Naive thymus-derived CD8-positive, alpha-beta T cell (primary cell): ENCODE data around the gene GPHB5. TPM values are rescaled to one million over a fixed set of nuclear protein-coding genes. Genes with fewer than 3 reads are reported as not detected.
"Not testable (repeated sequence)": the region's sequence is repeated elsewhere in the genome, so short reads cannot be mapped to it uniquely, and the experiment has no call there.

Experiments
- ATAC-seq, 2 donors: fragments of 150-1000 bp; cut with Tn5 transposase in 1 of 2; sonication (Bioruptor Pico), chemical (Tn5 transposase) in 1 of 2; 1 replicate in 1 of 2; 2 replicates in 1 of 2; pipeline ENCODE4 v1.10.0; 2021; ENCODE audit warnings: mild to moderate bottlenecking in 2 of 2, moderate library complexity in 2 of 2
- POLR2A ChIA-PET: fragments of 350-600 bp; sonication (Branson Sonifier 250); formaldehyde crosslinking; loops from one replicate; lab custom pipeline; 2021; ENCODE audit warnings: antibody characterized with exemption; lab: Charles Lee
- DNase-seq, 10 donors: peaks; one replicate each; pipeline versions ENCODE4 v3.0.0 to v3.0.0-alpha.2; 2020 to 2022
- H3K27ac Mint-ChIP-seq, 10 donors: one replicate each; pipeline ENCODE4 v1.8.0; 2020 to 2022; ENCODE audit warnings: mild to moderate bottlenecking in 10 of 10, mixed read lengths in 10 of 10, moderate library complexity in 4 of 10, inconsistent platforms in 1 of 10
- H3K27me3 Mint-ChIP-seq, 5 donors: one replicate each; pipeline ENCODE4 v1.8.0; 2021 to 2022; ENCODE audit warnings: mixed read lengths in 5 of 5
- H3K36me3 Mint-ChIP-seq, 3 donors: one replicate each; pipeline ENCODE4 v1.8.0; 2020 to 2022; ENCODE audit warnings: mixed read lengths in 3 of 3, mild to moderate bottlenecking in 2 of 3, inconsistent platforms in 1 of 3
- H3K4me1 Mint-ChIP-seq, 4 donors: one replicate each; pipeline ENCODE4 v1.8.0; 2021 to 2022; ENCODE audit warnings: mixed read lengths in 4 of 4
- H3K4me3 Mint-ChIP-seq, 10 donors: one replicate each; pipeline ENCODE4 v1.8.0; 2020 to 2022; ENCODE audit warnings: mild to moderate bottlenecking in 10 of 10, mixed read lengths in 10 of 10, moderate library complexity in 6 of 10, inconsistent platforms in 1 of 10
- H3K9me3 Mint-ChIP-seq, 9 donors: one replicate each; pipeline ENCODE4 v1.8.0; 2020 to 2022; ENCODE audit warnings: mixed read lengths in 9 of 9, mild to moderate bottlenecking in 3 of 9, inconsistent platforms in 1 of 9, moderate library complexity in 1 of 9
- polyA plus RNA-seq, 3 donors: library from polyadenylated mRNA; unstranded; fragments of 300-500 nt; fragmentation: Illumina TruSeq; gene quantifications; one replicate each; pipeline ENCODE4 v1.2.3, GENCODE V29; 2021
- total RNA-seq, 8 experiments: library from RNA in 2 of 8; stranded (reverse) in 2 of 8; gene quantifications; one replicate each; pipeline ENCODE4 v1.2.3 and lab custom pipeline; 2021 to 2026

Gene GPHB5
- total and polyA plus RNA-seq, 5 experiments from 2014 or later = not detected

GRCh38 chr14:63287666-63288483 is 30.9 kb downstream of the GPHB5 start:
- peaks cover 6 to 24% (median 10%) of the 10 kb centered on the region in 5 donors for H3K27me3 Mint-ChIP-seq
- POLR2A ChIA-PET = no interaction called here
- H3K4me3 Mint-ChIP-seq = no peak overlapping the region

GRCh38 chr14:63286071-63286470 is 32.7 kb downstream of the GPHB5 start:
- no peak overlapping the region for H3K27ac Mint-ChIP-seq
- no peak for DNase-seq
- H3K27me3 Mint-ChIP-seq = peaks cover 2 to 9% (median 4%) of the 10 kb centered on the region in 5 donors
- no peak for ATAC-seq
- H3K9me3 Mint-ChIP-seq = no peaks in the 10 kb centered on the region
- POLR2A ChIA-PET = no interaction called here
- no peaks in the 10 kb centered on the region for H3K36me3 Mint-ChIP-seq
- no peak overlapping the region for H3K4me3 Mint-ChIP-seq
- no peaks in the 10 kb centered on the region for H3K4me1 Mint-ChIP-seq

More at GRCh38 chr14:63287666-63288483, 30.9 kb downstream of the GPHB5 start:
- DNase-seq (no peak), ATAC-seq (no peak)
- Mint-ChIP-seq H3K36me3 (no peaks in the 10 kb centered on the region), H3K9me3 (no peaks in the 10 kb centered on the region), H3K4me1 (no peaks in the 10 kb centered on the region), H3K27ac (no peak overlapping the region)

DNA sequence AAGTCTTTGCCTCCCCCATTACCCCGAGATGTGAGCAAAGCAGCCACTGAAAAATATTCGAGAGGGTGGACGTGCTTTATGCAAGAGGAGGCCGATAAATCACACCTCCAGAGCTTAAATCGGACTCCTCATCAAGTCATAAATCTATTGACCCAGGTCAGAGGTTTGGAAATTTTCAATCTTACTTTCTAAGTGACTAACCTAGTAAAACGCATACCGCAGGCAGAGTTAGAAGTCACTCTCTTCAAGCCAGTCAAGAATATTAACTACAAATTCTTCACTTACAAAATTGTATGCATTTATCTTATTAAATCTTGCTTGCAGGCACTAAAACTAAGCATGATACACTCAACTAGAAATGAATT is 34.9 kb downstream of the GPHB5 start:
- H3K27ac Mint-ChIP-seq = no peak overlapping the region
- no peak for ATAC-seq
- H3K4me3 Mint-ChIP-seq = no peak overlapping the region
- DNase-seq = no peak
- H3K27me3 Mint-ChIP-seq = peaks cover 0 to 9% (median 3%) of the 10 kb centered on the region in 5 donors
- H3K36me3 Mint-ChIP-seq = no peaks in the 10 kb centered on the region
- H3K4me1 Mint-ChIP-seq = no peaks in the 10 kb centered on the region
- POLR2A ChIA-PET = no interaction called here
- no peaks in the 10 kb centered on the region for H3K9me3 Mint-ChIP-seq

DNA sequence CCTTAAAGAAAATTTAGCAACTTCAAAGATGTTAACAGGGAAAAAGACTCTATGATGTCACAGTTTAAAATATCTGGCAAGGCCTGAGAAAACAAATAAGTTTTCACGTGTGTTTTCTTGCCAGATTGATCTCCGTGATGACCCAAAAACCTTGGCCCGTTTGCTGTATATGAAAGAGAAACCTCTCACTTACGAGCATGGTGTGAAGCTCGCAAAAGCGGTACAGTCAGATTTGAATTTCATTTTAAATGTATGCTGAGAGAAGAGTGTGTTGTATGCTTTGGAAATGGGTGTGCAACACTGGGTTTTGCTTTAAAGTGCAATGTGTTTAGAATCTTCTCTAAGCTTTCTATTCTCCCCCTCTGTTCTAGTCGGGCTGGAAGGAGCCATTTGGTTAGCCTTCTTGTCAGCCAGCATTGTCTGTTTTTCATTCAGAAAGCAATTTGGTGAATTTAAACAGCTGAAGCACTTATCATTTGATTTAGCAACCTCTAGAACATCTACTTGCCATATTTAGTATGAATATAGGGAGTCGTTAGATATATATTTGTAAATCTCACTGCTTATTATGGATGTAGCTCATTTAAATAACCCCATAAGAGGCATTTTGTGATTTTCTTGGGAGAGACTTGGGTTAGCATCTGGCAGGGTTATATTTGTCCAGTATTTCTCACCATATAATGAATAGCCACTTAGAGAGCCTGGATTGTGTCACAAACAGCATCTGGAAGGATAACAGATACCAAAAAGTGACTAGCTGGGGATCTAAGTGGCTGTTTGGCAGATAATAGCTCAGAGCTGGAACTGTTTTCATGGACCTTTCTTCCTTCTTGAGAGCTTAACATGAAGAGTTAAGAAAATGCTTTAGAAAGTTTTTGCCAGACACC is 35.5 kb downstream of the GPHB5 start:
- no peak overlapping the region for H3K4me3 Mint-ChIP-seq
- H3K4me1 Mint-ChIP-seq = no peaks in the 10 kb centered on the region
- H3K27me3 Mint-ChIP-seq = peaks cover 0 to 9% (median 3%) of the 10 kb centered on the region in 5 donors
- H3K27ac Mint-ChIP-seq = no peak overlapping the region
- H3K9me3 Mint-ChIP-seq = no peaks in the 10 kb centered on the region
- H3K36me3 Mint-ChIP-seq = no peaks in the 10 kb centered on the region
- ATAC-seq = no peak
- DNase-seq = no peak
- POLR2A ChIA-PET = no interaction called here

DNA sequence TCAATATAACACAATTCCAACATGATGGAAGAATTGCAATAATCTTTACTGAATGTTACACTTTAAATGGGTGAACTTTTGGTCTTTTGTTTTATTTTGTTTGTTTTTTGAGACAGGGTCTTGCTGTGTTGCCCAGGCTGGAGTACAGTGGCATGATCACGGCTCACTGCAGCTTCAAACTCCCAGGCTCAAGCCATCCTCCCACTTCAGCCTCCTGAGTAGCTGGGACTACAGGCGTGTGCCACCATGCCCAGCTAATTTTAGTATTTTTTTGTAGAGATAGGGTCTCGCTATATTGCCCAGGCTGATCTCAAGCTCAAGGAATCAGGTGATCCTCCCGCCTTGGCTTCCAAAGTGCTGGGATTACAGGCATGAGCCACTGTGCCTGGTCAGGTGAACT is 38.8 kb downstream of the GPHB5 start:
- ATAC-seq, H3K27me3 Mint-ChIP-seq, H3K27ac Mint-ChIP-seq, DNase-seq, H3K4me3 Mint-ChIP-seq, H3K4me1 Mint-ChIP-seq, H3K36me3 Mint-ChIP-seq, H3K9me3 Mint-ChIP-seq, POLR2A ChIA-PET: not testable (repeated sequence)

DNA sequence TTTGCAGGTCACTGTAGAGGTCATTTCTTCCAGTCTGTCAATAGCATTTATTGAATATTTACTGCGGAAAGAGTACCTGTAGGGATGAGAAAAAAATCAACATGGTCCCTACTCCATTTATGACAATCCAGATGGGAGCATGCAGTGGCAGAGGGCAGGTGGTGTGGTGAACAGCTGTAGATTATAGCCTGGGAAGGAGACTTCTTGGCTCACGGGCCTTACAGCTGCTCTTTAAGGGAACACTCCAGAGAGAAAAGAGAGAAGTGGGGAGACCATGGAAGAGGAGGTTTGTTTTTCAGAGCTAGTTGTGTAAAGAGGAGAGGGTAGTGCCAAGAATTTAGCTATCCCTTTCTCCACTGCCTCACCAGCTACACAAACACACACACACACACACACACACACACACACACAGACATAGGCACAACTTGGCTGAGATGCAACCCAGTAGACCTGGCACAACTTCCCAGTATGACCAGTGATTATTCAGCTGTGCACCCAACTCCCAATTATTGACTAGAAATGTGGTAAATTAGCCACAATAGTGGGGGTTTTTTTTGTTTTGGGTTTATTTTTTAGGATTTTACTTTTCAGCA is 41.0 kb downstream of the GPHB5 start:
- no peak for ATAC-seq
- Mint-ChIP-seq H3K9me3 (no peaks in the 10 kb centered on the region), H3K36me3 (no peaks in the 10 kb centered on the region), H3K4me3 (no peak overlapping the region), H3K27ac (no peak overlapping the region), H3K4me1 (no peaks in the 10 kb centered on the region), H3K27me3 (peaks cover 0 to 9% (median 3%) of the 10 kb centered on the region in 5 donors)
- POLR2A ChIA-PET = no interaction called here
- no peak for DNase-seq

- no peak for ATAC-seq
- H3K4me1 Mint-ChIP-seq = no peaks in the 10 kb centered on the region
- H3K4me3 Mint-ChIP-seq = no peak overlapping the region
- peak in 2 of 10 donors; percentile 3 to 17 for DNase-seq
- H3K9me3 Mint-ChIP-seq = no peaks in the 10 kb centered on the region
- no peaks in the 10 kb centered on the region for H3K36me3 Mint-ChIP-seq
- H3K27ac Mint-ChIP-seq = no peak overlapping the region
- POLR2A ChIA-PET = no interaction called here
- H3K27me3 Mint-ChIP-seq = peaks cover 0 to 9% (median 7%) of the 10 kb centered on the region in 5 donors
Observed at GRCh38 chr14:63276492-63277342, 42.0 kb downstream of the GPHB5 start.

GRCh38 chr14:63276016-63276415 is 42.7 kb downstream of the GPHB5 start:
- Mint-ChIP-seq H3K4me1 (no peaks in the 10 kb centered on the region), H3K9me3 (no peaks in the 10 kb centered on the region), H3K27me3 (peaks cover 0 to 7% (median 6%) of the 10 kb centered on the region in 5 donors), H3K36me3 (no peaks in the 10 kb centered on the region), H3K27ac (no peak overlapping the region), H3K4me3 (no peak overlapping the region)
- ATAC-seq = no peak
- POLR2A ChIA-PET = no interaction called here
- no peak for DNase-seq

- Mint-ChIP-seq H3K27me3 (peaks cover 0 to 7% (median 3%) of the 10 kb centered on the region in 5 donors), H3K4me3 (no peak overlapping the region), H3K36me3 (no peaks in the 10 kb centered on the region), H3K4me1 (no peaks in the 10 kb centered on the region), H3K9me3 (no peaks in the 10 kb centered on the region), H3K27ac (no peak overlapping the region)
- ATAC-seq (no peak), DNase-seq (no peak)
- POLR2A ChIA-PET = no interaction called here
Observed at GRCh38 chr14:63275611-63276010, 43.1 kb downstream of the GPHB5 start.

- Mint-ChIP-seq H3K36me3 (no peaks in the 10 kb centered on the region), H3K4me3 (no peak overlapping the region), H3K27me3 (peaks cover 0 to 9% (median 4%) of the 10 kb centered on the region in 5 donors), H3K27ac (no peak overlapping the region), H3K4me1 (no peaks in the 10 kb centered on the region), H3K9me3 (no peaks in the 10 kb centered on the region)
- DNase-seq = no peak
- no peak for ATAC-seq
- POLR2A ChIA-PET = no interaction called here
Observed at GRCh38 chr14:63273717-63274655, 44.7 kb downstream of the GPHB5 start.

DNA sequence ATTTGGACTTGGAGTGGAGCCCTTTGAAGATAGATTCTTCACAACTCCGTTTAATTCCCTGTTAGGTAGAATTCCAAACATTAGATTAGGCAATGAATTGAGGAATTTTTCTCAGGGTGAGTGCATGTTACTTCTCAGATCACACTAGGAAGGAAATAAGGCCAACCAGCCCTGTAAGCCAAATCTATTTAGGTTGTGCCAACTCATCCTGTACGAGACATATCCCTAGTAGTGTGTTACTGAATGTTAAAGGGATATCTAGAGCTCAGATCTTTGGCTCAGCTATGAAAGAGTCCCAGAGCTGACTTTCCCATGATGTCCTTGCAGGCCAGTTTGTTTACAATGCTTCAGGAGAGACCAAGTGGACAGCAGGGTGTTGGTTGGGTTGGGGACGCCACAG is 45.6 kb downstream of the GPHB5 start:
- no peaks in the 10 kb centered on the region for H3K4me1 Mint-ChIP-seq
- no peak overlapping the region for H3K27ac Mint-ChIP-seq
- no peaks in the 10 kb centered on the region for H3K9me3 Mint-ChIP-seq
- DNase-seq (no peak), ATAC-seq (no peak)
- H3K27me3 Mint-ChIP-seq = peaks cover 0 to 9% (median 7%) of the 10 kb centered on the region in 5 donors
- no peaks in the 10 kb centered on the region for H3K36me3 Mint-ChIP-seq
- H3K4me3 Mint-ChIP-seq = no peak overlapping the region
- POLR2A ChIA-PET = no interaction called here
